A549 (cell line): ENCODE results near the gene GNB1L.

ENCODE experiments used
- CTCF ChIP-seq: fragments of >200 bp; sonication (Bioruptor Twin); formaldehyde crosslinking; IDR thresholded peaks from 3 replicates; pipeline ENCODE4 v1.5.1; 2016
- EHMT2 ChIP-seq: fragments of 200-600 bp; sonication (generic); IDR thresholded peaks from 2 replicates; pipeline ENCODE4 v1.6.1; 2016; ENCODE audit warnings: antibody characterized with exemption, low read depth, mild to moderate bottlenecking, moderate library complexity
- ZFP36 ChIP-seq: fragments of 450-650 bp; IDR thresholded peaks from 2 replicates; pipeline ENCODE4 v1.6.1; 2014; ENCODE audit warnings: borderline replicate concordance; ENCODE audit not compliant: partially characterized antibody

GRCh38 chr22:19734163-19734562 lies 120.5 kb downstream of the GNB1L start:
- TF ChIP-seq CTCF (no peak), ZFP36 (no peak), EHMT2 (no peak)
